SH-SY5Y (cell line): ENCODE data around the gene DLG5.

Experiments used
- GATA2 ChIP-seq: IDR thresholded peaks from 2 replicates; pipeline ENCODE4 v1.6.1; 2011; ENCODE audit warnings: mild to moderate bottlenecking, low read depth, low read length
- GATA3 ChIP-seq: IDR thresholded peaks from 2 replicates; pipeline ENCODE4 v1.6.1; 2011; ENCODE audit warnings: low read depth, mild to moderate bottlenecking, low read length, moderate library complexity

DNA sequence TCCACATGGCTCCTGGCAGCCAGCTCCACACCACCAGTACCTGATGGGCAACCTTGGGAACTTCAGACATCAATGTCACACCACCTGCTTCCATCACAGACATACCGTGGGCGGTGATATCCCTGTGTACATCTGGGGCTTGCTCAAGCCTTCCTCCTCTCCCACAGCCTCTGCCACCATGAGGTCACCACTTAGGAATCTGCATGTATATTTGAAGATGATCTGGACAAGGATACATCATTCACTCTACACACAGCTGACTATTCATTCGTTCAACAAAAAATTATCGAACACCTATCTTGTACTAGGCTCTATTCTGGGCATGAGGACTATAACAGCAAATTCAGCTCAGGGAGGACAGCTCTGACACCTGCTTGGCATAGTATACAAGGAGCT, 6.8 kb downstream of the DLG5 start:
- no peak for TF ChIP-seq GATA2
- no peak for TF ChIP-seq GATA3
